Keratinocyte (primary cell): ENCODE results near the gene MAN2A2.

Experiments
- EZH2 ChIP-seq: IDR thresholded peaks from one replicate; pipeline ENCODE4 v1.6.1; 2012; ENCODE audit warnings: inconsistent platforms, mild to moderate bottlenecking, low read length, moderate library complexity
- TF ChIP-seq, protein P1 (sequence below), 3 experiments: IDR thresholded peaks in 1 of 3; conservative IDR thresholded peaks in 1 of 3; optimal IDR thresholded peaks in 1 of 3; 2 replicates in 2 of 3; 3 replicates in 1 of 3; pipeline versions ENCODE3 to v1.5.1; 2011; ENCODE audit warnings: low read length in 3 of 3, mild to moderate bottlenecking in 3 of 3, moderate library complexity in 2 of 3, control low read depth in 1 of 3, inconsistent platforms in 1 of 3; ENCODE audit not compliant: insufficient read depth in 2 of 3; ENCODE audit errors: extremely low read depth in 1 of 3

DNA sequence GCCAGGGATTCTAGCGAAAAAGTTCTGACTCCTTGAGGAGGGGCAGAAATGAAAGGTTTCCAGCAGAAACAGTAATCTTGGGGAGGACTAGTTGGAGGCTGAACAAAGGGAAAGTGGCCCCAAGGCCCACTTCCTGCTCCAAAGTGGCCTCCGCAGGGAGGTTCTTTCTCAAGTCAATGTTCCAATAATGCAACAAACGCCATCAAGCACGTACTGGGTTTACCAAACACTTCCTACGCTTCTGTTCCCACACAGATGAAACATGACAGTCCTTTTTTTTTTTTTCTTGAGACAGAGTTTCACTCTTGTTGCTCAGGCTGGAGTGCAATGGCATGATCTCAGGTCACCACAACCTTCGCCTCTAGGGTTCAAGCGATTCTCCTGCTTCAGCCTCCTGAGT is 42.0 kb downstream of the MAN2A2 start:
- TF ChIP-seq, protein P1, sequence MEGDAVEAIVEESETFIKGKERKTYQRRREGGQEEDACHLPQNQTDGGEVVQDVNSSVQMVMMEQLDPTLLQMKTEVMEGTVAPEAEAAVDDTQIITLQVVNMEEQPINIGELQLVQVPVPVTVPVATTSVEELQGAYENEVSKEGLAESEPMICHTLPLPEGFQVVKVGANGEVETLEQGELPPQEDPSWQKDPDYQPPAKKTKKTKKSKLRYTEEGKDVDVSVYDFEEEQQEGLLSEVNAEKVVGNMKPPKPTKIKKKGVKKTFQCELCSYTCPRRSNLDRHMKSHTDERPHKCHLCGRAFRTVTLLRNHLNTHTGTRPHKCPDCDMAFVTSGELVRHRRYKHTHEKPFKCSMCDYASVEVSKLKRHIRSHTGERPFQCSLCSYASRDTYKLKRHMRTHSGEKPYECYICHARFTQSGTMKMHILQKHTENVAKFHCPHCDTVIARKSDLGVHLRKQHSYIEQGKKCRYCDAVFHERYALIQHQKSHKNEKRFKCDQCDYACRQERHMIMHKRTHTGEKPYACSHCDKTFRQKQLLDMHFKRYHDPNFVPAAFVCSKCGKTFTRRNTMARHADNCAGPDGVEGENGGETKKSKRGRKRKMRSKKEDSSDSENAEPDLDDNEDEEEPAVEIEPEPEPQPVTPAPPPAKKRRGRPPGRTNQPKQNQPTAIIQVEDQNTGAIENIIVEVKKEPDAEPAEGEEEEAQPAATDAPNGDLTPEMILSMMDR (optimal IDR thresholded peaks at IDR 0.05 in 1 of 3, IDR thresholded peaks at IDR 0.05 in 1 of 3, conservative IDR thresholded peaks at IDR 0.05 in 1 of 3; ENCODE audit: extremely low read depth in 1 of 3, insufficient read depth in 2 of 3, low read length in 3 of 3), result no peak
- TF ChIP-seq EZH2, result no peak
